Fibroblast of mammary gland (primary cell): ENCODE results near the gene UGT1A5.

Experiments
- DNase-seq: peaks from one replicate; pipeline ENCODE4 v3.0.0-alpha.2; 2010; ENCODE audit warnings: low read depth
- H3K4me3 ChIP-seq: 2 replicates; pipeline ENCODE4 v1.5.1; 2011; ENCODE audit warnings: low read depth, mild to moderate bottlenecking, low read length, moderate library complexity; ENCODE audit not compliant: control insufficient read depth
- CTCF ChIP-seq: conservative IDR thresholded peaks from 2 replicates; pipeline ENCODE4 v1.5.1; 2011; ENCODE audit warnings: low read depth, low read length, inconsistent platforms; ENCODE audit not compliant: control insufficient read depth, insufficient read depth

UGT1A5 gene

GRCh38 chr2:233684640-233685039 lies 28.1 kb upstream of the UGT1A5 start:
- no peak overlapping the region for H3K4me3 ChIP-seq
- TF ChIP-seq CTCF = no peak
- no peak for DNase-seq

DNA sequence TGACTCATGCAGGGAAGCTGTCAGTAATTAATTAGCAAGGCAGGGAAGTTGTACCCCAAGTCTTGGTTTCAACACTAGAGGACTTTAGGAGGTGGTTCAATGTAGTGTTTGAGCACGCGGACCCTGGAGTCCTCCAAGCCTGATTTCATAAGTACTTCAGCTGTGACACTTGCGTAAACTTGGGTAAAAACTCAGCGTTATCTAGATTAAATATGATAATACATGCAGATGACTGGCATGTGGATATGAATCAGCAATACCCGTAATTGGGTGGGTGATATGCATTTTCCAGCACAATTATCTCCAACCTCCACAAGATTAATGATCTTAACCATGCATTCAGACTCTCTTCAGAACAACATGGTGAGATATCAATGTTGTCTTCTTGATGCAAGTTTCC lies 25.8 kb upstream of the UGT1A5 start:
- H3K4me3 ChIP-seq = no peak overlapping the region
- DNase-seq = no peak
- no peak for TF ChIP-seq CTCF

DNA sequence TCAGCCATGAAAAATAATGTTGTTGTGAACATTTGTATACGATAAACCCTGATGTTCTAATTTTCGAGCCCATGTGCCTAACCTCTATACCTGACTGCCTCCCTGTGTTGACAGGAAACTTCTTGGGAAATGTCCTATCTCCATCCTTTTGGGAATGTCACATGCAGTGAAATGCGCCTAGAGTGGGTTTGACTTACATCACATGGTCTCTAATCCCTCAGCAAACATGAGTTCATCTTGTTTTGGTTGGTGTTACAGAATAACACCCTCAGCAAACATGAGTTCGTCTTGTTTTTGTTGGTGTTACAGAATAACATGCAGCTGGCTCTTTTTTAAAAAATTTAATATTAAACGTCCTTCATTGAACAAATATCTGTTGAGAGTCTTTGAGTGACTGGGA lies 24.4 kb upstream of the UGT1A5 start:
- no peak overlapping the region for H3K4me3 ChIP-seq
- TF ChIP-seq CTCF = no peak
- no peak for DNase-seq

GRCh38 chr2:233689031-233689430 lies 23.7 kb upstream of the UGT1A5 start:
- no peak for TF ChIP-seq CTCF
- DNase-seq = no peak
- H3K4me3 ChIP-seq = no peak overlapping the region

DNA sequence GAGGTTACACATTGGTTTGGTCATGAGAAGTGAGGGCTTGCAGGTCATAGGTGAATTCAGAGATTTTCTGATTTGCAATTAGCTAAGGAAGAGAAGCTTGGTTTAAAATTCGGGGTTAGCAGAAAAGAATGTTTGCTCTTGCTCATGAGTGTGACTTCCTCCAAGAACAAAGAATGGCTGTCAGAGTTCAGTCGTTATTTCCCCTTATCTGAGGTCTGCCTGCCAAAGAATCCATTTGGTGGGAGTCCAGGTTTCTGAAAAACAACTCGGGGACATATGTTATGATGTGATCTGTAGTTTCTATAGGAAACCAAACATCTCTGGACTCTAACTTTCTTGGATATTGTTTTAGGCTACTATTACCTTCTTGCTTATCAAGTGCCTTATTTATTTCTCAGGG lies 23.2 kb upstream of the UGT1A5 start:
- no peak for DNase-seq
- H3K4me3 ChIP-seq = no peak overlapping the region
- no peak for TF ChIP-seq CTCF

DNA sequence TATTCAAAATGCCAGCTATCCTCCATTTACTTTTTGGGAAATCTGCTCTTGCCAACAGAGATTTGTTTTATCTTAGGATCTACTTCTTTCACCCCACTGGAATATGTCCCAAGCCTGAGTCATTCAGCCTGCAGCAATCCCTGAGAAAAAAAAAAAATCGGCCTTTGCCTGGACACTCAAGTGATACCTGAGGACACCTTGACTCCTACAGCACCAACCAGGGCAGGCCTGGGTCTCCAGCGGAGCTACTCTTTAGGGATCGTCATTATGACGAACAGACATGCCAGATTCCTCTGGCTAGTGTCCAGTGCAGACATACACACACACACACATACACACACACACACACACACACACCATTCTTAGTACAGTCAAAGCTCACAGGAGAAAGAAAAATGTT lies 22.3 kb upstream of the UGT1A5 start:
- DNase-seq = no peak
- no peak for TF ChIP-seq CTCF
- no peak overlapping the region for H3K4me3 ChIP-seq
